Keratinocyte (primary cell): Measurements from ENCODE around the gene QTRT2. TPM values are rescaled to one million over a fixed set of nuclear protein-coding genes. Genes with fewer than 3 reads are reported as not detected.

Experiments
- DNase-seq: peaks from one replicate; pipeline ENCODE4 v3.0.0-alpha.2; 2011; ENCODE audit warnings: low read depth, missing footprints, low spot score
- FAIRE-seq: peaks from 2 replicates; lab custom pipeline; 2011; peaks lifted over from hg19 to GRCh38; lab: Jason Lieb, UNC
- H2AFZ ChIP-seq: 2 replicates; pipeline ENCODE4 v1.6.0; 2012; ENCODE audit warnings: low read length, control low read depth, inconsistent platforms; ENCODE audit not compliant: control insufficient read depth
- H3K27ac ChIP-seq: 2 replicates; pipeline ENCODE4 v1.5.1; 2011; ENCODE audit warnings: low read length; ENCODE audit not compliant: control insufficient read depth, insufficient read depth
- H3K27me3 ChIP-seq: 3 replicates; pipeline ENCODE4 v1.6.0; 2011; ENCODE audit warnings: low read length; ENCODE audit not compliant: control insufficient read depth, insufficient read depth; ENCODE audit errors: extremely low read depth
- H3K36me3 ChIP-seq, 2 experiments: 2 replicates in 1 of 2; 3 replicates in 1 of 2; pipeline ENCODE4 v1.5.1; 2011; ENCODE audit warnings: low read length in 2 of 2, mild to moderate bottlenecking in 1 of 2; ENCODE audit not compliant: control insufficient read depth in 2 of 2, insufficient read depth in 2 of 2; ENCODE audit errors: extremely low read depth in 1 of 2
- H3K4me1 ChIP-seq: 3 replicates; pipeline ENCODE4 v1.5.1; 2011; ENCODE audit warnings: low read length; ENCODE audit not compliant: control insufficient read depth, insufficient read depth; ENCODE audit errors: extremely low read depth
- H3K4me2 ChIP-seq: 3 replicates; pipeline ENCODE4 v1.6.0; 2011; ENCODE audit warnings: low read depth, low read length; ENCODE audit not compliant: control insufficient read depth, insufficient read depth; ENCODE audit errors: extremely low read depth
- H3K4me3 ChIP-seq, 3 experiments: fragments of 200-600 bp in 1 of 3; sonication (generic) in 1 of 3; 2 replicates in 2 of 3; 3 replicates in 1 of 3; pipeline ENCODE4 v1.5.1; 2011 to 2016; ENCODE audit warnings: low read length in 3 of 3, mild to moderate bottlenecking in 3 of 3, control low read depth in 2 of 3, inconsistent platforms in 1 of 3, low read depth in 1 of 3, mixed read lengths in 1 of 3, mixed run types in 1 of 3, moderate library complexity in 1 of 3; ENCODE audit not compliant: control insufficient read depth in 2 of 3, insufficient read depth in 2 of 3; ENCODE audit errors: extremely low read depth in 1 of 3
- H3K79me2 ChIP-seq: 2 replicates; pipeline ENCODE4 v1.6.0; 2012; ENCODE audit warnings: low read length; ENCODE audit not compliant: control insufficient read depth, insufficient read depth
- H3K9ac ChIP-seq: 3 replicates; pipeline ENCODE4 v1.6.0; 2011; ENCODE audit warnings: low read length; ENCODE audit not compliant: control insufficient read depth, insufficient read depth; ENCODE audit errors: extremely low read depth
- H3K9me1 ChIP-seq: 3 replicates; pipeline ENCODE4 v1.6.0; 2011; ENCODE audit warnings: low read length; ENCODE audit not compliant: control insufficient read depth, insufficient read depth; ENCODE audit errors: extremely low read depth
- H3K9me3 ChIP-seq: 2 replicates; pipeline ENCODE4 v1.5.1; 2012; ENCODE audit warnings: low read depth, low read length; ENCODE audit not compliant: control insufficient read depth
- H4K20me1 ChIP-seq: 3 replicates; pipeline ENCODE4 v1.6.0; 2011; ENCODE audit warnings: low read length; ENCODE audit not compliant: control insufficient read depth, insufficient read depth; ENCODE audit errors: extremely low read depth
- CTCF ChIP-seq, 3 experiments: IDR thresholded peaks in 1 of 3; conservative IDR thresholded peaks in 1 of 3; optimal IDR thresholded peaks in 1 of 3; 2 replicates in 2 of 3; 3 replicates in 1 of 3; pipeline versions ENCODE3 to v1.5.1; 2011; ENCODE audit warnings: low read length in 3 of 3, mild to moderate bottlenecking in 3 of 3, moderate library complexity in 2 of 3, control low read depth in 1 of 3, inconsistent platforms in 1 of 3; ENCODE audit not compliant: insufficient read depth in 2 of 3; ENCODE audit errors: extremely low read depth in 1 of 3
- EZH2 ChIP-seq: IDR thresholded peaks from one replicate; pipeline ENCODE4 v1.6.1; 2012; ENCODE audit warnings: inconsistent platforms, mild to moderate bottlenecking, low read length, moderate library complexity
- dilution Hi-C: fragments of 300-500 bp; cut with MboI; formaldehyde crosslinking; loops from one replicate; pipeline ENCODE4 v1.7.0; 2020; ENCODE audit warnings: low sequenced_read_pairs; ENCODE audit not compliant: extremely low pct_ligation_motif_present
- polyA plus RNA-seq, 5 experiments: library from polyadenylated mRNA; depleted of rRNA in 3 of 5; stranded (reverse) in 3 of 5; stranded (forward) in 1 of 5; unstranded in 1 of 5; fragments of >200 nt; gene quantifications; 1 replicate in 1 of 5; 2 replicates in 3 of 5; 3 replicates in 1 of 5; pipeline versions ENCODE4 v1.2.1 to v1.2.3, GENCODE V29; 2011 to 2012; ENCODE audit warnings: missing spikeins in 2 of 5, low read depth in 1 of 5, low replicate concordance in 1 of 5

The QTRT2 gene
- polyA plus RNA-seq, 1 donor (not counting 4 experiments of a cell fraction or from before 2014, with no cell fraction given): 18.3 TPM

- H3K27me3 ChIP-seq: no peaks in the 10 kb centered on the region
- H3K4me3 ChIP-seq: no peak overlapping the region
- H3K4me1 ChIP-seq: no peaks in the 10 kb centered on the region
- H3K79me2 ChIP-seq: no peaks in the 10 kb centered on the region
- H3K27ac ChIP-seq: no peak overlapping the region
- no peak for FAIRE-seq
- H3K9ac ChIP-seq: no peak overlapping the region
- no peak overlapping the region for H2AFZ ChIP-seq
- H3K9me3 ChIP-seq: no peaks in the 10 kb centered on the region
- dilution Hi-C loops: no loop called here
- no peaks in the 10 kb centered on the region for H3K9me1 ChIP-seq
- H4K20me1 ChIP-seq: no peaks in the 10 kb centered on the region
- no peak for DNase-seq
- H3K4me2 ChIP-seq: no peak overlapping the region
- TF ChIP-seq CTCF (optimal IDR thresholded peaks at IDR 0.05 in 1 of 3, IDR thresholded peaks at IDR 0.05 in 1 of 3, conservative IDR thresholded peaks at IDR 0.05 in 1 of 3; ENCODE audit: extremely low read depth in 1 of 3, insufficient read depth in 2 of 3, low read length in 3 of 3) (no peak), EZH2 (no peak)
- H3K36me3 ChIP-seq: no peaks in the 10 kb centered on the region
Measured at GRCh38 chr3:114104414-114104813, 47.9 kb downstream of the QTRT2 start.

- no peaks in the 10 kb centered on the region for H3K36me3 ChIP-seq
- no peak for TF ChIP-seq CTCF (optimal IDR thresholded peaks at IDR 0.05 in 1 of 3, IDR thresholded peaks at IDR 0.05 in 1 of 3, conservative IDR thresholded peaks at IDR 0.05 in 1 of 3; ENCODE audit: extremely low read depth in 1 of 3, insufficient read depth in 2 of 3, low read length in 3 of 3)
- H3K4me3 ChIP-seq: no peak overlapping the region
- no peaks in the 10 kb centered on the region for H3K79me2 ChIP-seq
- no peak overlapping the region for H2AFZ ChIP-seq
- H3K27me3 ChIP-seq: no peaks in the 10 kb centered on the region
- no peaks in the 10 kb centered on the region for H3K9me1 ChIP-seq
- H3K9ac ChIP-seq: no peak overlapping the region
- dilution Hi-C loops: no loop called here
- DNase-seq (no peak), FAIRE-seq (no peak)
- H3K4me2 ChIP-seq: no peak overlapping the region
- no peaks in the 10 kb centered on the region for H4K20me1 ChIP-seq
- no peaks in the 10 kb centered on the region for H3K4me1 ChIP-seq
- H3K27ac ChIP-seq: no peak overlapping the region
- no peaks in the 10 kb centered on the region for H3K9me3 ChIP-seq
Measured at GRCh38 chr3:114108137-114108536, 51.6 kb downstream of the QTRT2 start.
